OCI-M1 (cell line): ENCODE measurements around the gene ATM.

Source experiments
- DNase-seq: peaks from one replicate; lab custom pipeline; 2025; lab: John Stamatoyannopoulos, UW

Gene ATM

DNA sequence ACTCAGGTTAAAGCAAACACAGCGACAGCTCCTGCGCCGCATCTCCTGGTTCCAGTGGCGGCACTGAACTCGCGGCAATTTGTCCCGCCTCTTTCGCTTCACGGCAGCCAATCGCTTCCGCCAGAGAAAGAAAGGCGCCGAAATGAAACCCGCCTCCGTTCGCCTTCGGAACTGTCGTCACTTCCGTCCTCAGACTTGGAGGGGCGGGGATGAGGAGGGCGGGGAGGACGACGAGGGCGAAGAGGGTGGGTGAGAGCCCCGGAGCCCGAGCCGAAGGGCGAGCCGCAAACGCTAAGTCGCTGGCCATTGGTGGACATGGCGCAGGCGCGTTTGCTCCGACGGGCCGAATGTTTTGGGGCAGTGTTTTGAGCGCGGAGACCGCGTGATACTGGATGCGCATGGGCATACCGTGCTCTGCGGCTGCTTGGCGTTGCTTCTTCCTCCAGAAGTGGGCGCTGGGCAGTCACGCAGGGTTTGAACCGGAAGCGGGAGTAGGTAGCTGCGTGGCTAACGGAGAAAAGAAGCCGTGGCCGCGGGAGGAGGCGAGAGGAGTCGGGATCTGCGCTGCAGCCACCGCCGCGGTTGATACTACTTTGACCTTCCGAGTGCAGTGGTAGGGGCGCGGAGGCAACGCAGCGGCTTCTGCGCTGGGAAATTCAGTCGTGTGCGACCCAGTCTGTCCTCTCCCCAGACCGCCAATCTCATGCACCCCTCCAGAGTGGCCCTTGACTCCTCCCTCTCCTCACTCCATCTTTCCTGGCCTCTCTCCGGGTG is at the start of gene ATM, which contains the start of gene NPAT:
TSS of gene ATM (plus strand) at position 494 of the 774 bp plus-strand sequence. CDS start 4,558 bp downstream, outside the sequence.
TSS of gene NPAT (minus strand) at position 65 of the 774 bp plus-strand sequence. CDS start 102 bp downstream, outside the sequence.
- peak; percentile 93 for DNase-seq

DNA sequence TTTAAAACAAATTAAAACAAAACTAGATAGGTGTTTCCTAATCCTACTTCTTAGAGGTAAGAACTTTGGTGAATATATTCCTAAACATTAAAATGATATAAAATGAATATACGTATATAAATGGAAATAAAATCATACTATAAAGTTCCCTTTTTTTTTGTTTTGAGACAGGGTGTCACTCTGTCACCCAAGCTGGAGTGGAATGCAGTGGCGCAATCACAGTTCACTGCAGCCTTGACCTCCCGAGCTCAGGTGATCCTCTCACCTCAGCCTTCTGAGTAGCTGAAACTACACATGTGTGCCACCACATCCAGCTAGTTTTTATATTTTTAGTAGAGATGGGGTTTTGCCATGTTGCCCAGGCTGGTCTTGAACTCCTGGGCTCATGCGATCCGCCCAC is 45.3 kb upstream of the ATM start:
- no peak for DNase-seq

DNA sequence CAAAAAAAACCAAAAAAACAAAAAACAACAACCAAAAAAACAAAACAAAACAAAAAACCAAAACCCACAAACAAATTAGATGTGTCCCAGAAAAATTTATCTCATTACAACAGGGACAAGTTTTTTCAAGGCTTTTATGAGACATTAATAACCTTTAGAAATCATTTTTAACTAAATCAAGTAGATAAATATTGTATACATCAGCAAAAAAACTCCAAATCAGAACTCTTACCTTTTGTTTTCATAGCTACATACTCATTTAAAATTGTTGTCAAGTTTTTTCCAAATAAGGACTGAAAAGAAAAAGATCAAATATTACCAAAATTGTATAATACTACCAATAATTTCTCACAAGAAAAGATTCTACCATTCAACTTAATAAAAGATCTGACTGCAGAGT is 29.1 kb upstream of the ATM start:
- no peak for DNase-seq

DNA sequence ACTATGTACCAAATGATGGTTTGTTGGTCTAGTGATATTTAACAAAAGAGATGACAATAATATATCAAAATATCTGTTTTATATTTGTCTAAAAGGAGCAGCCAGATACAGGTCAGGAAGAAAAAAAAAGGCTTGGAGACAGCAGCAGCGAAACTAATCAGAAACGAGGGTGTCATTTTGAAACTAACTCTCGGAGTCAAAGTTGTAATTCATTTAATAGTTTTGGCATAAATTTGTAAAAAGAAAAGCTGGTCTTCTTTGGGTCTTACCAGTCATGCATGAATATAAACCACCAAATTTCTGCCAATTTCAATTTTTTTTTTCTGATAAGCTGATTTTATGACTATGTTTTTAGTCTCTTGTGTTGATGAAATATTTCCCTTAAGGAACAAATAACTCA is 26.0 kb upstream of the ATM start:
- DNase-seq, result no peak

DNA sequence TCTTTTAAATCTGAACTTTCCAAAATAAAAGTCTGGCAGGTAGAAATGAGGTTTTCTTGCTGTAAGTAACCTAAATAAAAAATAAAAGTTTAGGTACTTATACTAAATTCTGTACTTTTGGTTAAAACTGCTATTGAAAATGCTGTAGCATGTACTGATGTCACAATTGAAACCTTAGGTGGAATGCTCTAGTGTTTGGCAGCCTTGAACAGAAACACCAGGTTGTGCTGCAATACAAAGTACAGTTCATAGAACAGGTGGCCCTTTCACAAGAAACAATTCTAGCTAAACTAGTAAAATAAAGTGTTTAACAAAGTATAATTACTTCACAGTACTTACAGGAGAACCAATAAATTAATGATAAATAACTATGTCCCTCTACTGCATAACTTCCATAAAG is 25.5 kb upstream of the ATM start:
- no peak for DNase-seq

- DNase-seq, result no peak
These were observed 24.0 kb upstream of the ATM start for GRCh38 chr11:108198833-108199232.

DNA sequence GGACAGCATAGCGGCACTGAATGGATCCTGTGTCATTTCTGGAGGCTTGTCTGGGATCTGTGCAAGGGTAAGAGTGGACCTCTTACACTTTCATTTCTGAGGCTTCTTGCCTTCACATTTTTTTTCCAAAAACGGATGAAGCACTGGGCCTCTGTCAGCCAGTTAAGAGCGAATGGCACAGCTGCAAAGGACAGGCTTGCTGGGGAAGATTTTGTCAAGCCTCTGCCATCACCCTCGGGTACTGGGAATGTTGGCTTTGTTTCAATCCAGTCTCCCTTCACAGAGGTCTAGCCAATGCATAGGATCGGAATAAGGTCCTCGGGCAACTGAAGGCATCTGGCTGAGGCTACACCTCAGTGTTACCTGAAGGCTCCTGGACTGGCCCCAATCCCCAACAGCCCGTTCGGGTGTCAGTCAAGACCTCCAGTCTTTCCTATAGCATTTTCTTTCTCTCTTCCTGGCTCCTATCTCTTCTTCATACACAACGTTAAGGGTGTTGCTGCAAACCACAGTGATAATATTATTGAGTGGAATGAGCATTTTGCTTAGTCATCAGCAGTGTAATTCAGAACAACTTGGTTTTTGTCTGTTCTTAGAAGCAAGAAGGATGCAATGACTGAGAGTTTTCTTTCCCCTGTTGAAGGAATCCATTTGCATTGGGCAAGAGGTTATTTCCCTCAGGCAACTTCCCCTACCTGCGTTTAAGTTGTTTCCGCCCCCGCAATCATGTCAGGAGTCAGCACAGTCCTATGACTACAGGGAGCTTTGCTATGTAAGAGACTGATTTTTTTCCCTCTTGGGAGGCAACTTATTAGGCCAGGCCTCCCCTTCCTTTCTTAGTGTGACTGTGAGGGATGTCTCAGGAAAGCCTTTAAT is 23.2 kb upstream of the ATM start:
- peak; percentile 69 for DNase-seq

DNA sequence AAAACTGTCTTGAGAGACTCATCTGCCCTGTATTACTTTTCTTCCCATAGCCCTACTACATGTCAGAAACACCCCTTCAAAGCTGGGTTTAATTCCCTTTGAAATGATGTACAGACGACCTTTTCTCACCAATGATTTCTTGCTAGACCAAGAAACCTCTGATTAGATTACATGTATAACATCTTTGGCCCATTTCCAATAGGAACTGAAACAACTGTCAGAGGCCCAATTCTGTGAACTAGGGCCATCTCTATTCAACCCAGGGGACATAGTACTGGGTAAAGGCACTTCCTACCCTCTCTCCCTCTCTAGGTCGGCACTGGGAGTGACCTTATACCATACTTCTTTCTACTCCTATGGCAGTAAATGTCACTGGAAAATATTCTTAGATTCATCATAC is 19.8 kb upstream of the ATM start:
- no peak for DNase-seq

DNA sequence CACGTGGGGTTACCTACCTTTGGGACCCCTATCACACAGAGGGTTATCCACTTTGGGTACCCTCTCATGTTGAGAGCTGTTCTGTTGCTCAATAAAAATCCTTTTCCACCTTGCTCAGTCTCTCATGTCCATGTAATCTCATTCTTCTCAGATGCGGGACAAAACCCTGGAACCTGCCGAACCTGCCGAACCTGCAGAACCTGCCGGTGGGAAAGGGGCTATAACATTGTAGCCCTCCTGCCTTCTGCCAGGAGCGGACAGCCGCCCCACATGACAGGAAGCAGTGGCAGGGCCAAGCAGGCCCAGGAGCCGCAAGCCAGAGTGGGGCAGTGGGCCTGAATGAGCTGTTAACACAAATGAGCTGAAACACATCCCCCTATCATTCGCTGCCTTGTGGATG is 18.5 kb upstream of the ATM start:
- DNase-seq, result no peak

- no peak for DNase-seq
These were observed 17.9 kb upstream of the ATM start for GRCh38 chr11:108204929-108205499.

DNA sequence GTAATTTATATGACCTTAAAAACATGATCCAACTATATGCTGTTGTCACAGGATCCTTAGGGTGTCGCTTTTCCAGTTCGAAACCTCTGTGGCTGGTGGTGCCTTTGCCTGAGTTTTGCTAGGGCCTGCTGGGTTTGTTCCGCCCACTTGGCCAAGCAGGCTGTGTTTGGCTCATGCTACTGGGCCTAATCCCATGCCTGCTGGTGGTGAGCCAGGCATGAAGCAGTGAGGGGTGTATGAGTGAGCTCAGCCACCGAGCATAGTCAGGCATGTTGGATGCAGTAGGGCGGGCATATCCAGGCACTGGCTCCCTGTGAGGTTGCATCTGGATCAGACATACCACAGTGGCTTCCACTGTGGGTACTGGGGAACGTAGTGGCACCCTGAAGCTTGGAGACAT is 16.7 kb upstream of the ATM start:
- no peak for DNase-seq

DNA sequence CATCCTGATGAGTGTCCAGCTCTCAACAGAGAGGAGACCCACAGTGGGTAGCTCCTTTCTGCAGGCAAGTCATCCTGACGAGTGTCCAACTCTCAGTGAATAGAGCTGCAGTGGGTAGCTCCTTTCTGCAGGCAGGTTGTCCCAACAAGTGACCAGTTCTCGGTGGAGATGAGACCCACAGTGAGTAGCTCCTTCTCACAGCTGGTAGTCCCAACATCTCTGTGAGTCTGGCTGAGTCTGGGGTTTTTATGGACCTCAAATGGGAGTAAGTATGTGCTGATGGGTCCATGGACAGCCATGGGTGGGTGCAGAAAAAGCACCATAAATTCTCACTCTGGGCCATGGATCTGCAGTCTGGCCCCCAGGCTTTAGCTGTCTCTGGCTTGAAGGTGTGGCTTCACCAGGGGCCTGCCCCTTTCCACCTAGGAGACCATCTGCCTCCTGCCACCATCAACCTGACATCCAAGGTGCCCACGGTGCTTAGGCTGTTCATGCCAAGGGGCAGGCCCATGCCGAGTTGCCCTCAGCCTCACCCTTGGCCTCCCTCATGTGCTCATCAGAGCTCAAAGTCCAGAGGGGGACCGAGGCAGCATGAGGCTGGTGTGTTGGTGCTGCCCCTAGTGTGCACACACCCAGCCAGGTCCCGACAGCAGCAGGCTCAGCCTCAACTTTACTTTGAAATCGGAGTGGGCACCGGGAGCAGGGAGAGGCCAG is 15.7 kb upstream of the ATM start:
- DNase-seq, result peak; percentile 0

GRCh38 chr11:108207683-108208060 is 15.2 kb upstream of the ATM start:
- no peak for DNase-seq

GRCh38 chr11:108210441-108210840 is 12.4 kb upstream of the ATM start:
- DNase-seq, result no peak

DNA sequence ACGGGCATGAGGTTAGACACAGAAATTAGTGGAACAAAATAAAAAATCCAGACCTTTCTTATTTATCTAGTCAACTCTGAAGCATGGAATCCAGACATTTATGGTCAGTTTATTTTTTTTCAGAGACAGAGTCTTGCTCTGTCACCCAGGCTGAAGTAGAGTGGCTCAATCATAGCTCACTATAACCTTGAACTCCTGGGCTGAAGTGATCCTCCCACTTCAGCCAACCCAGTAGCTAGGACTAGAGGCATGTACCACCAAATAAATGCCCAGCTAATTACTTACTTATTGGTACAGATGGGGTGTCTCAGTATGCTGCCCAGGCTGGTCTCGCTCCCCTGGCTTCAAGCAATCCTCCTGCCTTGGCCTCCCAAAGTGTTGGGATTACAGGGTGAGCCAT is 9.1 kb upstream of the ATM start:
- no peak for DNase-seq

- DNase-seq, result no peak
These were observed 5.9 kb upstream of the ATM start for GRCh38 chr11:108216988-108217387.

GRCh38 chr11:108218455-108218854 is 4.4 kb upstream of the ATM start:
- peak; percentile 0 for DNase-seq

- DNase-seq, result peak; percentile 2
These were observed 3.7 kb upstream of the ATM start for GRCh38 chr11:108218912-108219783.

- peak; percentile 49 for DNase-seq
These were observed 2.0 kb upstream of the ATM start for GRCh38 chr11:108220721-108221336.

- DNase-seq, result peak; percentile 16
These were observed 1.5 kb upstream of the ATM start for GRCh38 chr11:108221371-108221770.
